Right renal cortex interstitium (tissue), 3 donors: ENCODE measurements around the gene MMP24. TPM values are rescaled to one million over a fixed set of nuclear protein-coding genes. Genes with fewer than 3 reads are reported as not detected.

Experiments used
- DNase-seq, 3 donors: peaks; one replicate each; pipeline ENCODE4 v3.0.0-alpha.2; 2013; ENCODE audit warnings: low read depth in 3 of 3, low spot score in 2 of 3
- polyA plus RNA-seq, 3 donors: library from polyadenylated mRNA; unstranded; fragments of 120-200 nt; gene quantifications; one replicate each; pipeline ENCODE4 v1.2.1, GENCODE V29; 2013; ENCODE audit not compliant: insufficient read length in 3 of 3

MMP24 gene
- polyA plus RNA-seq, 3 donors = 1.6 to 1.9 (median 1.8) TPM

DNA sequence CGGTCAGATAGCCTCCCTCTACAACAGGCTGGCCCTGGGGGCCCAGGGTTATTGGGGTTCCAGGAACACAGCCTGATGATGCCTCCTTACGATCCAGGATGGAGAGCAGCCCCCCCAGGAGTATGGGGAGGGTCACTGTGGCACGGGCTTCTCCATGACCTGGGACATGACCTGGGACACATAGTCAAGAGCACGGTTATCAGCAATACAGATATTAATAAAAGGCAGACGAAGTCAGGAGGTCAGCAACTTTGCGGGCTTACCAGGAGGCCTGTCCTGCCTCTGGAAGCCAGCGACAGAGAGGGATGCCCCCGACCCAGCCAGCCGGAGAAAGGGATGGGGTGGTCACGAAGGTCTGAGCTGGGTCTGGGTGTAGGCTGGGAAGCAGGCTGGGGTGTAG is 50.6 kb downstream of the MMP24 start:
- no peak for DNase-seq

GRCh38 chr20:35277531-35278395 is 51.3 kb downstream of the MMP24 start, which contains the start of gene MMP24OS:
TSS of gene MMP24OS (minus strand) at chr20:35278122. CDS start at chr20:35277929, 193 bp downstream.
- peak in 2 of 3 donors; percentile 55 to 71 for DNase-seq

DNA sequence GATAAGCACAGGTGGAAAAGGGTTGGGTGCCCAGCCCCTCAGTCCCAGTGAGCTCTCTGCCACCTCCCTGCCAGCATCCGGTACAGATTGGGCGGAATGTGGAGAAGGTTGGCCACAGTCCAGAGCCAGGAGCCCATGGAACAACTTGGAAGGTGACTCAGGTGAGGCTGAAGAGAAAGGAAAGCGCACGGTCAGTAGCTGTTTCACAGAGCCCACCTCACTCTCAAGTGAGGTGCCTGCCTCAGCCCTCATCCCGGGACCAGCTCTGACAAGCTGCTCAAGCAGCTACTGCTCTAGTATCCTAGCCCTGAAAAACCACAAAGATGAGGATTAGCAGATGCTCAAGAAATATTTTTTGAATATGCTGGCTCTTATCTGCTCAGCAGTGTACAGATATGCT is 52.5 kb downstream of the MMP24 start:
- no peak for DNase-seq

GRCh38 chr20:35279533-35280174 is 53.2 kb downstream of the MMP24 start:
- DNase-seq = no peak

- DNase-seq = no peak
Observed at GRCh38 chr20:35280523-35280922, 54.0 kb downstream of the MMP24 start.

- DNase-seq = no peak
Observed at GRCh38 chr20:35281506-35282101, 55.1 kb downstream of the MMP24 start.

DNA sequence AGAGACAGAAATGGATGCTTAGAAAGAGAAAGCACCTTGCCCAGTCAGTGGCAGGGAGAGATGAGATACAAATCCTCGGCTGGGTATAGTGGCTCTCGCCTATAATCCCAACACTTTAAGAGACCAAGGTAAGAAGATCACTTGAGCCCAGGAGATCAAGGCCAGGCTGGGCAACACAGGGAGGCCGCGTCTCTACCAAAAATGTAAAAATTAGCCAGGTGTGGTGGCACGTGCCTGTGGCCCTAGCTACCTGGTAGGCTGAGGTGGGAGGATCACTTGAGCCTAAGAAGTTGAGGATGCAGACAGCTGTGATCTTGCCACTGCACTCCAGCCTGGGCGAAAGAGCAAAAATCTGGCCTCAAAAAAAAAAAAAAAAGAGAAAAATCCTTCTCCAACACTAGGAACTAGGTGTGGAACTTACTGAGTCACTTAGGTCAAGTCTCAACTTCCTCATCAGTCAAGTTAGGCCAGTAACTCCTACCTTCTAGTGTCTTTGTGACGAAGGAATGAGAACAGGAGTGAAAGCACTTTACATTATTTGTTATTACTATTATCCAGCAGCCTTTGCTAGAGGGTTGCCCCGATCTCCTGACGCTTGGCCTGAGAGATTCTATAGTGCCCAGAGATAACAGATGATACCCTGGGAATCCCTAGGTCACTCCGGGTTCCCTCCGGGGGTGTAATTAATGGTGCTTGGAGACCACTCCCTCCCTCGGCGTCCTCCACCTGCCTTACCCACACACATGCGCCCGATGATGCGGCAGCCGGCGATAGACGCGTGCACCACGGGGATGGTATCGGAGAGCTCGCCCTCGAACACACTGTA is 57.2 kb downstream of the MMP24 start:
- no peak for DNase-seq

GRCh38 chr20:35284267-35284991 is 57.9 kb downstream of the MMP24 start, which contains the start of gene EIF6:
TSS of gene EIF6 (minus strand) at chr20:35284772. CDS start at chr20:35284487, 285 bp downstream.
- DNase-seq = peak in 2 of 3 donors; percentile 72 to 74

DNA sequence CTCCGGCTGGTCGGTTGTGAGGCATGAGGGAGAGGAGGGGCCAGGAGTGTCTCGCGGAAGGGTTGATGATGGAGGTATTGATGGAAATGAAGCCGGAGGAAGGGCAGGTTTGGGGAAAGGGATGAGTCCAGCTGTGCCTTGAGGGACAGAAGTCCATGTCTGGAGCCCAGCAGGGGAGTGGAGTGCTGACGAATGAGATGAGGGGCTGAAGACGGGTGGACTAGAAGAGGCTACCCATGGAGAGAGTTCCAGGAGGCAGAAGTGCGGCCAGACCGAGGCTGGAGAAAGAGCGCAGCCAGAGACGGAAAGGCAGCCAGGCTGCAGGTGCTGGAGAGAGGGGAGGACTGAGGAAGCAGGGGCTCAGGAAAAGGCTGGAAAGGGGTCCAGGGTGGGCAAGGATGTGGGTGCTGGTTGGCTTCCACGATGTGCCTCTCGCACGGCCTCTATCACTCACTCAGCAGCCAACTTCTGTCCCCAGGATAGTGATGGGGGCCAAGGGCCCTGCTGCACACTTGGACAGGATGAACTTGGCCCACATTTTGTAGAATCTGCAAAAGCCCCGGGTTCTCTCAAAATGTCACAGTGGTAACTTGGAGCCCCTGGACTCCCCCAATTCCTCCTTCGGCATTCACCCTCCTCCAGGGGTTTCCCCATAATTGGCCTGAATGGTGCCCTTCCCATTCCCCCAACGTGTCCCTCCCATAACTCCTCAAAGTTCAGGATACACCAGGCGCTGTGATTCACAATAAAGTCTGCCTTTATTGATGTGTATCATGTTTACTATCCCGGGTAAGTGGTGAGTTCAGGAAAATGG is 58.7 kb downstream of the MMP24 start:
- no peak for DNase-seq

DNA sequence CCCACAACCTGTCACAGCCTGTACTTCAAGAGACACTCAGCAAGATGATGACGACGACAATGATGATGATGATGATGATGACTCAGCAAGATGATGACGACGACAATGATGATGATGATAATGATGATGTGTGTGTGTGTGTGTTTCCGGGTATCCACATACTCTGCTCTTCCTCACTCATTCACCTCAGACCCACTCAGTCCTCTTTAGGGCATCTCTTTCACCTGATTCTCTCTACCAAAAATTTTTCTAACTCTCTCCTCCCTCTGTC is 59.3 kb downstream of the MMP24 start:
- DNase-seq = no peak

DNA sequence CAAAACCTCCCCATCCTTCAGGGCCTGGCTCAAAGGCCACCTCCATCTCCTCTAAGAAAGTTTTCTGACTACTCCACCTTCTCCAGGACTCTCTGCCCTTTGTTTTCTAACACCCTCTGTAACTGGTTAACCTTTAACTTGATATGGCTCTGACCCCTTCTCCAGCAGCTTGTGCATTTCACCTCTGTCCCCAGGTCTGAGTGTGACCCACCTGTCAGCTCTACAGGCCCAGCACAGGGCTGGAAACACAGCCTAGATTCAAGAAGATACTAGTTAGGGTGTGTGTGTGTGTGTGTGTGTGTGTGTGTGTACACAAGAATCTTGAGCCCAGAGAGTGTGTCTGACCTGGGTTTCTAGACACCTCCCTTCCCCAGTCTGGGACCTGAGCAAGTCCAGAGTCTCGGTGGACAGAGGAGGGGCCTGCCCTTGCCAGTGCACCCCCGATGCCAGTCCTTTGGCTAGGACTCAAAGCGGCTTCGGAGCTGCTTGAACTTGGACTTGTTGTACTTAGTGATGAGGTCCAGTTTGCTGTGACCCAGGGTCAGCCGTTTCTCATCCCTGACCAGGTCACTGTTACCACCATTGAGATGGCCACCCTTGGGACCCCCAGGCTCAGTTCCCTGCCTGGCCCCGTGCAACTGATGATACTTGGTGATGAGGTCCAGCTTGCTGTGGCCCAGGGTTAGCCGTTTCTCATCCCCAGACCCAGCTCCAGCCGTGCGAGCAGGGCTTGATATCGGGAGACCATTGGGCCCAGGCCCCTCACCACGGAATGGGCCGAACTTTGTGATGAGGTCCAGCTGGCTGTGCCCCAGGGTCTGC is 59.8 kb downstream of the MMP24 start:
- no peak for DNase-seq

GRCh38 chr20:35286899-35287508 is 60.5 kb downstream of the MMP24 start:
- no peak for DNase-seq

GRCh38 chr20:35287509-35288324 is 61.2 kb downstream of the MMP24 start:
- DNase-seq = no peak

- no peak for DNase-seq
Observed at GRCh38 chr20:35288325-35289060, 62.0 kb downstream of the MMP24 start.

DNA sequence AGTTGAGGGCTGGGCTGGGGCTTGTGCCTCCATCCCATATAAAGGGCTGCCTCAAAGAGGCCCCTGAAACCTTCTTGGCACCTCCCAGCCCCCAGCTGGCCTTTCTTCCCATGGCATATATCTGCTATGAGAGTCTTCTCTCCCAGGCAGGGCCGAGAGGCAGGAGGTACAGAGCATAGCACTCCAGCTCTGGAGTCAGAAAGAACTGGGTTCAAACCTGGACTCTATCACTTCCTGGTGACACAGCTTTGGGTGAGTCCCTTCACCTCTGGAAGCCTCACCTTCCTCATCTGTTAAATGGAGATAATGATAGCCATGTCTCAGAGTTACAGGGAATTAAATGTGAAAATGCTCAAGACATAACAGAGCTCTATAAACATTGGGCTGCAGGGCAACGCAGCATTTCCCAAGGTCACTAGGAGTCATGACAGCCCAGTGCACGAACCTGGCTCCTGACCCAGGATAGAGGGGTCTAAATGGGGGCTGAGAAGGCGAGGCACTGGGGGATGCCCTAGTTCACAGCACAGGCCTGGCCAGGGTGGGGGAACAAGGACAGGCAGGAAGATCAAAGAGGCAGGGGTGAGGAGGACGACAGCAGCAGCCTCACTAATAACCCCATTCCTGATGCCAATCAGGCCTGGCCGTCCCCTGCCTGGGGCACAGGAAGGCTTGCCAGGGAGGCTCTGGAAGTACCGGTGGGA is 63.8 kb downstream of the MMP24 start:
- no peak for DNase-seq

DNA sequence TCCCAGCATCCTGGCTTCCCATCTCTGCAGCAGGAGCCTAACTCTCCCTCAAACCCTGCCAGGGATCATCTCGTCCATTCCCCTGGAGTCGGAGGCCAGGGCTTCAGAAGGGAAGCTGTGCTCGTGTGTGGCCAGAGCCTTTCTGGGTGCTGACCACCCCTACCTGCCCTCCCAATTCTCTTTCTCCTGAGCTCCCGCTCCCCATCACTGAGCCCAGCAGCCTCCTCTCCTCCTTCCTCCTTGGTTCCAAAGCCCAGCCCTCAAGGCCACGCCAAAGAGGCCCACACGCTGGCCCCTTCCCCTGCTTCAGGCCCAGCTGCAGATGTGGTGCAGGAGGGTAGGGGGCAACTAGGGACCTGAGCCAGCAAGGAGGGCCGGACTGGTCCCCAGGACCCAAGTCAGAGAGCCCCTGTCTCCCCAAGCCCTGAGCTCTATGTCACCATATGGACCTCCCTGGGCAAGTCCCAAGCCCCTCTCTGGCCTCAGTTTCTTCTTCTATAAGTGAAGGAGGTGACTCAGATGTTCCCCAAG is 64.5 kb downstream of the MMP24 start:
- no peak for DNase-seq
